HG03196 (cell line): ENCODE results near the gene CDK1.
A peak's percentile ranks its signal among the peaks of the same experiment; 100 is the strongest.

Experiments
- ATAC-seq: cut with Tn5 transposase; IDR thresholded peaks from one replicate; pipeline ENCODE4 v1.9.1; 2021; ENCODE audit not compliant: unreplicated experiment

Gene CDK1

GRCh38 chr10:60777696-60778213 lies 523 bp upstream of the CDK1 start:
- ATAC-seq: peak; percentile 5

GRCh38 chr10:60778971-60779796 lies 906 bp downstream of the CDK1 start:
- ATAC-seq: no peak

- ATAC-seq: no peak
Observed at GRCh38 chr10:60781661-60782060, 3.4 kb downstream of the CDK1 start.

- ATAC-seq: no peak
Observed at GRCh38 chr10:60784641-60785040, 6.4 kb downstream of the CDK1 start.

- ATAC-seq: no peak
Observed at GRCh38 chr10:60788544-60788943, 10.3 kb downstream of the CDK1 start.

- ATAC-seq: no peak
Observed at GRCh38 chr10:60789340-60789739, 11.1 kb downstream of the CDK1 start.

- no peak for ATAC-seq
Observed at GRCh38 chr10:60794953-60795352, 16.7 kb downstream of the CDK1 start.

GRCh38 chr10:60795465-60796202 lies 17.4 kb downstream of the CDK1 start:
- no peak for ATAC-seq

GRCh38 chr10:60796481-60796880 lies 18.2 kb downstream of the CDK1 start:
- ATAC-seq: no peak

GRCh38 chr10:60797200-60797599 lies 18.9 kb downstream of the CDK1 start:
- ATAC-seq: no peak

- no peak for ATAC-seq
Observed at GRCh38 chr10:60798031-60798430, 19.8 kb downstream of the CDK1 start.

GRCh38 chr10:60798870-60799269 lies 20.6 kb downstream of the CDK1 start:
- no peak for ATAC-seq

- no peak for ATAC-seq
Observed at GRCh38 chr10:60799971-60800650, 21.8 kb downstream of the CDK1 start.

- ATAC-seq: no peak
Observed at GRCh38 chr10:60800918-60801317, 22.6 kb downstream of the CDK1 start.

- no peak for ATAC-seq
Observed at GRCh38 chr10:60801522-60801921, 23.2 kb downstream of the CDK1 start.

- ATAC-seq: no peak
Observed at GRCh38 chr10:60803433-60803832, 25.2 kb downstream of the CDK1 start.

- ATAC-seq: no peak
Observed at GRCh38 chr10:60803865-60804264, 25.6 kb downstream of the CDK1 start.

- ATAC-seq: no peak
Observed at GRCh38 chr10:60806921-60807320, 28.6 kb downstream of the CDK1 start.

GRCh38 chr10:60807499-60807898 lies 29.2 kb downstream of the CDK1 start:
- no peak for ATAC-seq

- no peak for ATAC-seq
Observed at GRCh38 chr10:60808036-60808435, 29.8 kb downstream of the CDK1 start.

- ATAC-seq: no peak
Observed at GRCh38 chr10:60809157-60809556, 30.9 kb downstream of the CDK1 start.
